ENCODE results near the gene NMNAT2.

The NMNAT2 gene

DNA sequence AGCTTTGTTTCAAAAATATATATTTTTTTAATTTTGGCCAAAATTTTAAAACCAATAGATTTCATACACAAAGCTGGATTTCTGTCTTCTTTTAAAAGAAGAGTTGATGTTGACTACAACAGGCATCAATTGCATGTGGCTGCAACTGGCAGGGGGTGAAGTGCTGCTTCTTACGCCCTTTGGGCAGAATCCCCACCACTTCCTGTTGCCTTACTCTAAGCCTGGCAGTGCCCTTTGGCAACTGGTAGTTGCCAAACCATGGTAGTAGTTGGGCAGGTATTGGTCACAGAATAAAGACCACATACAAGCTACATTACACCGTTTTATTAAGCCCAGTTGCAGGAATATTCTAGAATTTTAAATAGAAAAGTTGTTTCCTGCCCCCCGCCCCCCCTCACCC, 215.1 kb downstream of the NMNAT2 start:
- DNase-seq, result no peak

DNA sequence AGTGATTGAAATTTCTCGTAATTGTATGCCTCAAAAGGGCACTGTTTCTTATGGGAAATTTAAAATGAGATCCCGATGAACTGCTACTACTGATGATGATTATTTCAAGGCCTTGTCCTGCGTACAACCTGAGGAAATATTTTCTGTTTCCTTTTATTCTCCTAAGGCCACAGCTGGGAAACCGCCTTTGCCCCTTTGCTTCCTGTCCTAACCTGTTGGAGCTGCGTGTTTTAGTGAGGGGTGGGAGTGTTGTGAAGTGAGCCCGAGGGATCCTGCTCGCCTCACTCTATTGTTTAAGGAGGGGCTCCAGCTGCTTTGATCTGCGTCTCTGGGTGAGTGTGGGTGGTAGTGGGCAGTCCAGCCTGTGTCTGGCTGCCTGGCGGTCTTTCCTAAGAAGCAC, 217.7 kb downstream of the NMNAT2 start:
- DNase-seq, result no peak

DNA sequence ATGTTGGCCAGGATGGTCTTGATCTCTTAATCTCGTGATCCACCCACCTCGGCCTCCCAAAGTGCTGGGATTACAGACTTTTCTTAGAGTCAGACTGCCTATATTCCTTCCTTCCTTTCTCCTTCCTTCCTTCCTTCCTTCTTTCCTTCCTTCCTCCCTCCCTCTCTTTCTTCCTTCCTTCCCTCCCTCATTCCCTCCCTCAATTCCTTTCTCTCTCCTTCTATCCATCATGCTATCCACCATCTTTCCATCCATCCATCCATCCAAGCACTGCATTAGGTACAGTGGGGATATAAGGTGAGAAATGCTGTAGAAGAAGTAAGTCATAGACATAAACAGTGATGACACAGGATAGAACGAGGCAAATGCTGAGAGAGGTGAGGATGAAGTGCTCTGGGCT, 218.9 kb downstream of the NMNAT2 start:
- no peak for DNase-seq

DNA sequence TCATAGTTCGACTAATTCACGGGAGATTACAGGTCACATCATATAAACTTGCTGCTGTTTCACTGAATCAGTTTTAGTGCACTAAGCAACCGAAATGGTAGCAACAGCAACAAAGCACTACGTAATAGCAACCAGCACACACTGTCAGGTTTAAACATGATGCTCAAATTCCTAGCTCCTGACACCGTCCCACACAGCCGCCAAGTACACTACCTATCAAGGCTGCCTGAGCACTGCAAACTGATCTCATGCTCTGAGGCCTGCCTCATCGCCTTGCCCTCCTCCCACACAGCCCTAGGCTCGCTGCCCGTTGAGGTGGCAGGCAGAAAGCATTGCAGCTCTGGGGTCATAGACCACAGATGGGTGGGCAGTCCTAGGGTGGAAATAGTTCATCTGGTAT, 219.7 kb downstream of the NMNAT2 start:
- DNase-seq, result no peak

All from NCI-H1048 (cell line).